Breast epithelium (tissue), 4 donors: ENCODE data around the gene KLHL22. TPM values are rescaled to one million over a fixed set of nuclear protein-coding genes. Genes with fewer than 3 reads are reported as not detected.

Source experiments
- DNase-seq, 2 donors: peaks; one replicate each; pipeline ENCODE4 v3.0.0-alpha.2; 2019; ENCODE audit warnings: low spot score in 2 of 2
- H3K27ac ChIP-seq, 2 donors: fragments of 200-600 bp; sonication (generic) in 1 of 2; one replicate each; pipeline ENCODE4 v1.5.1; 2016 to 2019; ENCODE audit warnings: mild to moderate bottlenecking in 1 of 2
- H3K27me3 ChIP-seq, 2 donors: fragments of 200-600 bp; sonication (generic) in 1 of 2; one replicate each; pipeline versions ENCODE4 v1.5.1 to v1.6.0; 2017 to 2019; ENCODE audit warnings: control low read depth in 1 of 2, mild to moderate bottlenecking in 1 of 2
- H3K36me3 ChIP-seq: fragments of 200-600 bp; one replicate; pipeline ENCODE4 v1.5.1; 2019
- H3K4me1 ChIP-seq, 2 donors: fragments of 200-600 bp; sonication (generic); one replicate each; pipeline ENCODE4 v1.5.1; 2016 to 2019; ENCODE audit warnings: control low read depth in 1 of 2
- H3K4me3 ChIP-seq, 3 donors: fragments of 200-600 bp; sonication (generic); 1 replicate in 2 of 3; 2 replicates in 1 of 3; pipeline ENCODE4 v1.5.1; 2016 to 2019; ENCODE audit warnings: mild to moderate bottlenecking in 3 of 3, moderate library complexity in 2 of 3
- H3K9me3 ChIP-seq, 2 donors: fragments of 200-600 bp; sonication (generic) in 1 of 2; one replicate each; pipeline ENCODE4 v1.5.1; 2016 to 2019; ENCODE audit warnings: control low read depth in 1 of 2
- POLR2A ChIP-seq: fragments of 450-650 bp; IDR thresholded peaks from one replicate; pipeline ENCODE4 v1.6.1; 2016; ENCODE audit warnings: antibody characterized with exemption, mild to moderate bottlenecking, moderate library complexity
- POLR2AphosphoS5 ChIP-seq, 3 donors: sonication (generic); formaldehyde crosslinking; IDR thresholded peaks; one replicate each; pipeline ENCODE4 v1.6.1; 2017; ENCODE audit warnings: antibody characterized with exemption in 3 of 3
- intact Hi-C: fragments of 100-400 bp; cut with DNase I; formaldehyde crosslinking; loops from one replicate; pipeline ENCODE4 v1.15.1; 2023; ENCODE audit warnings: low total_unique reads
- total RNA-seq, 3 donors: library from RNA; depleted of rRNA; stranded (reverse); fragments of >200 nt; gene quantifications; one replicate each; pipeline ENCODE4 v1.1.0, GENCODE V29; 2016
- TF ChIP-seq, protein P1 (sequence below), 3 donors: fragments of 450-650 bp; IDR thresholded peaks; one replicate each; pipeline ENCODE4 v1.5.1; 2016 to 2017; ENCODE audit warnings: antibody characterized with exemption in 3 of 3, mild to moderate bottlenecking in 3 of 3, moderate library complexity in 3 of 3

The KLHL22 gene
- total RNA-seq, 3 donors from 2014 or later = 28.5 to 38.0 (median 35.4) TPM

DNA sequence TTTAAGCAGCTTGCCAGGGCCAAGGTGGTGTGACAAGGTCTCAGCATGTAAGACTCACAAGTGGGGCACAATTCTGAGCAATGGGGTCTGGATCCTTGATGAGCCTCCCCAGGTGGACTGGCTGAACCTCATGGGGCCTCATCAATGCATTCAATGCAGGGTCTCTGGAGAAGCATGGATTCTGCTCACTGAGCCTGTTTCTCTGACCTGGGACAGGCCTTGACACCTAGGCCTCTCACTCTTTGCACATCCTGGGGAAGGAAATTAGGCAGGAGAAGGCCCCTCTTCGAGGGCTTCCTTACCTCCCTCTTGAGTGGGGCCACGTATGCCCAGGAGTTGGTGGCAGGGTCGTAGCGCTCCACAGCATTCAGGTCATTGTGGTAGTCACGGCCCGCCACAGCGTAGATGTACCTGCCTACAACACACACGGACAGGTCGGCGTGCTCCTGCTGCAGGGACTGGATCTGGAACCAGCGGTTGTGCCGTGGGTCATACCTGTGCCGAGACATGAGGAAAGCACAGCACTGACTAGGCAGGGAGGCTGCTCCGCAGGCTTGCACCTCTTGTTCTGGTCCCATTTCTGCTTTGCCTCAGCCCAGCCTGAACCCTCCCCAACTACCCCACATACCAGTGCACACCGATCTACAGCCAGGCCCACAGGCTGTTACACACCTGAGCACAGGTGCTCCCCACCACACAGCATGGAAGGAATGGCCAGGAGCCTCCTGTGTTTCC lies 37.9 kb downstream of the KLHL22 start:
- H3K27ac ChIP-seq = no peak overlapping the region
- no peaks in the 10 kb centered on the region for H3K4me1 ChIP-seq
- no peak for TF ChIP-seq POLR2AphosphoS5 (IDR thresholded peaks at IDR 0.05)
- TF ChIP-seq, protein P1, sequence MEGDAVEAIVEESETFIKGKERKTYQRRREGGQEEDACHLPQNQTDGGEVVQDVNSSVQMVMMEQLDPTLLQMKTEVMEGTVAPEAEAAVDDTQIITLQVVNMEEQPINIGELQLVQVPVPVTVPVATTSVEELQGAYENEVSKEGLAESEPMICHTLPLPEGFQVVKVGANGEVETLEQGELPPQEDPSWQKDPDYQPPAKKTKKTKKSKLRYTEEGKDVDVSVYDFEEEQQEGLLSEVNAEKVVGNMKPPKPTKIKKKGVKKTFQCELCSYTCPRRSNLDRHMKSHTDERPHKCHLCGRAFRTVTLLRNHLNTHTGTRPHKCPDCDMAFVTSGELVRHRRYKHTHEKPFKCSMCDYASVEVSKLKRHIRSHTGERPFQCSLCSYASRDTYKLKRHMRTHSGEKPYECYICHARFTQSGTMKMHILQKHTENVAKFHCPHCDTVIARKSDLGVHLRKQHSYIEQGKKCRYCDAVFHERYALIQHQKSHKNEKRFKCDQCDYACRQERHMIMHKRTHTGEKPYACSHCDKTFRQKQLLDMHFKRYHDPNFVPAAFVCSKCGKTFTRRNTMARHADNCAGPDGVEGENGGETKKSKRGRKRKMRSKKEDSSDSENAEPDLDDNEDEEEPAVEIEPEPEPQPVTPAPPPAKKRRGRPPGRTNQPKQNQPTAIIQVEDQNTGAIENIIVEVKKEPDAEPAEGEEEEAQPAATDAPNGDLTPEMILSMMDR (IDR thresholded peaks at IDR 0.05) = no peak
- TF ChIP-seq POLR2A = no peak
- no peaks in the 10 kb centered on the region for H3K27me3 ChIP-seq
- intact Hi-C loops = no loop called here
- H3K36me3 ChIP-seq = no peaks in the 10 kb centered on the region
- no peak overlapping the region for H3K4me3 ChIP-seq
- no peaks in the 10 kb centered on the region for H3K9me3 ChIP-seq
- no peak for DNase-seq

DNA sequence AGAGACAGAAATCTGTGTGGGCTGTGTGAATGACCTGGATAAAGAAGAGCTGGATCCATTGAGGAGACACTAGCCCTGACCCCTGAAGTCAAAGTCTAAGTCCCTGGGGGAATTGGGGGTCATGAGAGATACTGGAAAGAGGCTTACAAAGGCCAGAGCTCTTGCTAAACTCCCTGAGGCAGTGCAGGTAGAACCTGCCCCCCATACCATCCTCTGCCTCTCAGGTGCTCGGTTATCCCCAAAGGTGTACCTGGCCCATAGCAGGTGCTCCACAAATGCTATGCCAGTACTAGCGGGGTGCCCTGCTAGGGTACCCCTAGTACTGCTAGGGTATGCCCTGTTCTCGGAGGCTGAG lies 38.9 kb downstream of the KLHL22 start:
- no peaks in the 10 kb centered on the region for H3K4me1 ChIP-seq
- DNase-seq = no peak
- no peak for TF ChIP-seq POLR2A
- TF ChIP-seq POLR2AphosphoS5 (IDR thresholded peaks at IDR 0.05) = no peak
- no peak overlapping the region for H3K4me3 ChIP-seq
- H3K36me3 ChIP-seq = no peaks in the 10 kb centered on the region
- H3K27me3 ChIP-seq = no peaks in the 10 kb centered on the region
- intact Hi-C loops = no loop called here
- H3K9me3 ChIP-seq = no peaks in the 10 kb centered on the region
- no peak overlapping the region for H3K27ac ChIP-seq

DNA sequence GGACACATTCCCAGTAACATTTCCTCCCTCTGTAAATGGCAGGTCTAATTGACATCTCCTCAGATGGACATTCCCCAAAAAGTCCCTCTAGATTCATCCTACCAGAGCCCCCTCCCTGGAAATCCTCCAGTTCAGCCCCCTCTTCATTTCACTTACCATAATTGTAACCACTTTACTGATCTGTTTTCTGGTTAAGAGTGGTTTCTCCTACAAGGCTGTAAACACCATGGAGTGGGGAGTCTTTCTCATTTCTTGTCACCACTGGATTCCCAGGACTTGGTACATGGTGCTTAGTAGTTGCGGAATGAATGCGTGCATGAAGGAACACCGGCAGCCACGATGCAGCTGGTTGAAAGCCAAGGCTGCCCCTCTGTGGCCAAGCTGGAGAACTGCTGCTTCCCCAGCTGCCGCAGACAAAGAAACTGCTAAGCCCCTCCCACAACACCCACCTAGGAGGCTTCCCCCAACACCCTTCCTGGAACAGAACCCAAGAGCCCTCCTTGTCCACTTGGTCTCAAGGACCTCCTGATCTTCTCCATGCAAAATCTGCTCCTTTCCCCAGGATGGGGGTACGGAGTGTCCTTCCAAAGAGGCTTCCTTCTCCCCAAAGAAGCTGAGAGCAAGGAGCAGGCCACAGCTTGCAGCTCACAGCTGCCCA lies 39.4 kb downstream of the KLHL22 start:
- peak in 1 of 2 donors; percentile 66 for DNase-seq
- H3K36me3 ChIP-seq = no peaks in the 10 kb centered on the region
- intact Hi-C loops = no loop called here
- H3K27ac ChIP-seq = no peak overlapping the region
- H3K4me1 ChIP-seq = no peaks in the 10 kb centered on the region
- no peak for TF ChIP-seq POLR2AphosphoS5 (IDR thresholded peaks at IDR 0.05)
- TF ChIP-seq, protein P1 (IDR thresholded peaks at IDR 0.05) = peak; percentile 56 to 88 (median 87)
- no peaks in the 10 kb centered on the region for H3K9me3 ChIP-seq
- no peak overlapping the region for H3K4me3 ChIP-seq
- no peaks in the 10 kb centered on the region for H3K27me3 ChIP-seq

DNA sequence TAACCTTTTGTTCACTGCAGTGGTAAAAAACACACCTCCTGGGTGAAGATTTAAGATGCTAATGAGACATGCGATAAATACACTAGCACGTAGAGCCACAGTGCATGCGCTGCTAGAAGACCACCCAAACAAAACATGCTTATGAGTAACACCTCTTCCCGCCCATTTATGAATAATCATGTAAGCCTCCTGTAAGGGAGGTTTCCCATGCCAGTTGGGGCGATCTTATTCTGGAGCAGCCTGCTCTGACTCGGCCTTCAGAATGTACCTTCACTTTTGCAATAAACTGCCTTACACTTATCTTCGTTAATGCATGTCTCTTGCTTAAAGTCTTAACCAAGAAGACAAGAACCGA lies 39.9 kb downstream of the KLHL22 start:
- H3K27me3 ChIP-seq = no peaks in the 10 kb centered on the region
- intact Hi-C loops = no loop called here
- H3K4me3 ChIP-seq = no peak overlapping the region
- TF ChIP-seq, protein P1 (IDR thresholded peaks at IDR 0.05) = no peak
- TF ChIP-seq POLR2A (no peak), POLR2AphosphoS5 (IDR thresholded peaks at IDR 0.05) (no peak)
- no peaks in the 10 kb centered on the region for H3K4me1 ChIP-seq
- no peak for DNase-seq
- no peaks in the 10 kb centered on the region for H3K9me3 ChIP-seq
- no peaks in the 10 kb centered on the region for H3K36me3 ChIP-seq
- H3K27ac ChIP-seq = no peak overlapping the region

DNA sequence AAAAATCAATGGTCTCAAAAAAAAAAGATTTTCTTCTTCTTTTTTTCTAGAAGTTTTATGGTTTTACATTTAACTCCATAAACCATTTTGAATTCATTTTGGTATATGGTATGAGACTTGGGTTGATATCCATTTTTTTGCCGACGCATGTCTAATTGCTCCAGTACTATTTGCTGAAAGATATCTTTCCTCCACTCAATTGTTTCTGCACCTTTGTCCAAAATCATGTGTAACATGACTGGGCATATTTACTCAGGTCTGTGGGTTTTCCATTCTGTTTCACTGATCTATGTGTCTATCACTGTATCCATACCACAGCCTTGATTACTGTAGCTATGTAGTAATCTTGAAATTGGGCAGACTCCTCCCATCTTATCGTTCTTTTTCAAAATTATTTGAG lies 42.4 kb downstream of the KLHL22 start:
- Histone ChIP-seq H3K9me3 (no peaks in the 10 kb centered on the region), H3K27me3 (no peaks in the 10 kb centered on the region), H3K27ac (no peak overlapping the region), H3K4me3 (no peak overlapping the region), H3K36me3 (no peaks in the 10 kb centered on the region), H3K4me1 (no peaks in the 10 kb centered on the region)
- DNase-seq = no peak
- intact Hi-C loops = no loop called here
- TF ChIP-seq POLR2A (no peak), POLR2AphosphoS5 (IDR thresholded peaks at IDR 0.05) (no peak)
- TF ChIP-seq, protein P1 (IDR thresholded peaks at IDR 0.05) = no peak
